ENCODE data around the gene EXT2.

Gene EXT2

DNA sequence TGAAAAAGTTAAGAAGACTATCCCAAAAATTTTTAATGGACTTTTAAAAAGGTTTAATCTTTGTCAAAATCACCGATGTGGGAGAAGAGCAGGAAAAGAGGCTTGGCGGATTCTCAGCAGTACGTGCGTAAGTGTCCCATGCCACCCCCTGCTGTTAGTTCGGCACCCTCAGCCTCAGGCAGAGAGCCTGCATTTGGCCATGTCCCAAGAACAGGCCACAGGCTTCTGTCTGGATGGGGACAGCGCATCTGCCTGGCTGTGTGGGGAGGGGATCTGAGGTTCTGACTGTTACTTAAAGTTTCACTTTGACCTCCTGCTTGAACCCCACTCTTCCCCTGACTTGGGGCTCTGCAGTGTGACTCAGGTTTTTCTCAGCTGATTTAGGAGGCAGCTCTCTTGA, 35.3 kb downstream of the EXT2 start:
- TF ChIP-seq SIN3A (IDR thresholded peaks at IDR 0.05; ENCODE audit: borderline replicate concordance, insufficient read depth, low read length) (no peak), TAF1 (IDR thresholded peaks at IDR 0.05; ENCODE audit: borderline replicate concordance, insufficient read depth, low read length) (no peak), FOXP2 (optimal IDR thresholded peaks at IDR 0.05; ENCODE audit: borderline replicate concordance, extremely low read depth, extremely low read length, insufficient read depth) (no peak), POLR2AphosphoS5 (IDR thresholded peaks at IDR 0.05; ENCODE audit: low read depth, low read length) (no peak)
- TF ChIP-seq, protein P1, sequence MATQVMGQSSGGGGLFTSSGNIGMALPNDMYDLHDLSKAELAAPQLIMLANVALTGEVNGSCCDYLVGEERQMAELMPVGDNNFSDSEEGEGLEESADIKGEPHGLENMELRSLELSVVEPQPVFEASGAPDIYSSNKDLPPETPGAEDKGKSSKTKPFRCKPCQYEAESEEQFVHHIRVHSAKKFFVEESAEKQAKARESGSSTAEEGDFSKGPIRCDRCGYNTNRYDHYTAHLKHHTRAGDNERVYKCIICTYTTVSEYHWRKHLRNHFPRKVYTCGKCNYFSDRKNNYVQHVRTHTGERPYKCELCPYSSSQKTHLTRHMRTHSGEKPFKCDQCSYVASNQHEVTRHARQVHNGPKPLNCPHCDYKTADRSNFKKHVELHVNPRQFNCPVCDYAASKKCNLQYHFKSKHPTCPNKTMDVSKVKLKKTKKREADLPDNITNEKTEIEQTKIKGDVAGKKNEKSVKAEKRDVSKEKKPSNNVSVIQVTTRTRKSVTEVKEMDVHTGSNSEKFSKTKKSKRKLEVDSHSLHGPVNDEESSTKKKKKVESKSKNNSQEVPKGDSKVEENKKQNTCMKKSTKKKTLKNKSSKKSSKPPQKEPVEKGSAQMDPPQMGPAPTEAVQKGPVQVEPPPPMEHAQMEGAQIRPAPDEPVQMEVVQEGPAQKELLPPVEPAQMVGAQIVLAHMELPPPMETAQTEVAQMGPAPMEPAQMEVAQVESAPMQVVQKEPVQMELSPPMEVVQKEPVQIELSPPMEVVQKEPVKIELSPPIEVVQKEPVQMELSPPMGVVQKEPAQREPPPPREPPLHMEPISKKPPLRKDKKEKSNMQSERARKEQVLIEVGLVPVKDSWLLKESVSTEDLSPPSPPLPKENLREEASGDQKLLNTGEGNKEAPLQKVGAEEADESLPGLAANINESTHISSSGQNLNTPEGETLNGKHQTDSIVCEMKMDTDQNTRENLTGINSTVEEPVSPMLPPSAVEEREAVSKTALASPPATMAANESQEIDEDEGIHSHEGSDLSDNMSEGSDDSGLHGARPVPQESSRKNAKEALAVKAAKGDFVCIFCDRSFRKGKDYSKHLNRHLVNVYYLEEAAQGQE (IDR thresholded peaks at IDR 0.05; ENCODE audit: insufficient read depth in 1 of 2, low read depth in 2 of 2, low read length in 2 of 2), result no peak

GRCh38 chr11:44133335-44133946, 38.0 kb downstream of the EXT2 start:
- no peak for TF ChIP-seq SIN3A (IDR thresholded peaks at IDR 0.05; ENCODE audit: borderline replicate concordance, insufficient read depth, low read length)
- TF ChIP-seq, protein P1 (IDR thresholded peaks at IDR 0.05; ENCODE audit: insufficient read depth in 1 of 2, low read depth in 2 of 2, low read length in 2 of 2), result no peak
- TF ChIP-seq TAF1 (IDR thresholded peaks at IDR 0.05; ENCODE audit: borderline replicate concordance, insufficient read depth, low read length), result no peak
- no peak for TF ChIP-seq POLR2AphosphoS5 (IDR thresholded peaks at IDR 0.05; ENCODE audit: low read depth, low read length)
- TF ChIP-seq FOXP2 (optimal IDR thresholded peaks at IDR 0.05; ENCODE audit: borderline replicate concordance, extremely low read depth, extremely low read length, insufficient read depth), result no peak

- TF ChIP-seq, protein P1 (IDR thresholded peaks at IDR 0.05; ENCODE audit: insufficient read depth in 1 of 2, low read depth in 2 of 2, low read length in 2 of 2), result no peak
- TF ChIP-seq SIN3A (IDR thresholded peaks at IDR 0.05; ENCODE audit: borderline replicate concordance, insufficient read depth, low read length), result no peak
- TF ChIP-seq POLR2AphosphoS5 (IDR thresholded peaks at IDR 0.05; ENCODE audit: low read depth, low read length), result no peak
- TF ChIP-seq TAF1 (IDR thresholded peaks at IDR 0.05; ENCODE audit: borderline replicate concordance, insufficient read depth, low read length), result no peak
- no peak for TF ChIP-seq FOXP2 (optimal IDR thresholded peaks at IDR 0.05; ENCODE audit: borderline replicate concordance, extremely low read depth, extremely low read length, insufficient read depth)
These were observed 39.1 kb downstream of the EXT2 start for GRCh38 chr11:44134625-44135024.

GRCh38 chr11:44136176-44136945, 40.9 kb downstream of the EXT2 start:
- TF ChIP-seq TAF1 (IDR thresholded peaks at IDR 0.05; ENCODE audit: borderline replicate concordance, insufficient read depth, low read length) (no peak), FOXP2 (optimal IDR thresholded peaks at IDR 0.05; ENCODE audit: borderline replicate concordance, extremely low read depth, extremely low read length, insufficient read depth) (no peak), POLR2AphosphoS5 (IDR thresholded peaks at IDR 0.05; ENCODE audit: low read depth, low read length) (no peak), SIN3A (IDR thresholded peaks at IDR 0.05; ENCODE audit: borderline replicate concordance, insufficient read depth, low read length) (no peak)
- TF ChIP-seq, protein P1 (IDR thresholded peaks at IDR 0.05; ENCODE audit: insufficient read depth in 1 of 2, low read depth in 2 of 2, low read length in 2 of 2), result no peak
